Activated CD4-positive, alpha-beta memory T cell treated with anti-CD3 and anti-CD28 coated beads for 36 hours (primary cell): ENCODE data around the gene NEMP1. TPM values are rescaled to one million over a fixed set of nuclear protein-coding genes. Genes with fewer than 3 reads are reported as not detected.
A peak's percentile ranks its signal among the peaks of the same experiment; 100 is the strongest.

Experiments used
- CTCF ChIA-PET: fragments of 350-600 bp; sonication (Branson Sonifier 250); formaldehyde crosslinking; loops from one replicate; lab custom pipeline; 2021; ENCODE audit warnings: antibody characterized with exemption, inconsistent platforms; lab: Charles Lee
- POLR2A ChIA-PET: fragments of 350-600 bp; sonication (Branson Sonifier 250); formaldehyde crosslinking; loops from one replicate; lab custom pipeline; 2021; ENCODE audit warnings: antibody characterized with exemption; lab: Charles Lee
- DNase-seq: peaks from one replicate; pipeline ENCODE4 v3.0.0-alpha.2; 2020
- H3K27ac Mint-ChIP-seq: one replicate; pipeline ENCODE4 v1.8.0; 2021; ENCODE audit warnings: mixed read lengths
- H3K27me3 Mint-ChIP-seq: one replicate; pipeline ENCODE4 v1.8.0; 2021; ENCODE audit warnings: mixed read lengths
- H3K36me3 Mint-ChIP-seq: one replicate; pipeline ENCODE4 v1.8.0; 2021; ENCODE audit warnings: mixed read lengths
- H3K4me1 Mint-ChIP-seq: one replicate; pipeline ENCODE4 v1.8.0; 2021; ENCODE audit warnings: low read depth, mixed read lengths
- H3K4me3 Mint-ChIP-seq: one replicate; pipeline ENCODE4 v1.8.0; 2021; ENCODE audit warnings: mild to moderate bottlenecking, mixed read lengths
- H3K9me3 Mint-ChIP-seq: one replicate; pipeline ENCODE4 v1.8.0; 2021; ENCODE audit warnings: mixed read lengths
- intact Hi-C: fragments of 100-400 bp; cut with micrococcal nuclease; formaldehyde crosslinking; loops from one replicate; pipeline ENCODE4 v1.15.1; 2023
- total RNA-seq, 2 experiments: library from RNA; stranded (reverse); gene quantifications; one replicate each; pipeline ENCODE4 v1.2.3, GENCODE V29; 2021

NEMP1 gene
- total RNA-seq, 2 experiments from 2014 or later, result 70.6 to 73.5 TPM

DNA sequence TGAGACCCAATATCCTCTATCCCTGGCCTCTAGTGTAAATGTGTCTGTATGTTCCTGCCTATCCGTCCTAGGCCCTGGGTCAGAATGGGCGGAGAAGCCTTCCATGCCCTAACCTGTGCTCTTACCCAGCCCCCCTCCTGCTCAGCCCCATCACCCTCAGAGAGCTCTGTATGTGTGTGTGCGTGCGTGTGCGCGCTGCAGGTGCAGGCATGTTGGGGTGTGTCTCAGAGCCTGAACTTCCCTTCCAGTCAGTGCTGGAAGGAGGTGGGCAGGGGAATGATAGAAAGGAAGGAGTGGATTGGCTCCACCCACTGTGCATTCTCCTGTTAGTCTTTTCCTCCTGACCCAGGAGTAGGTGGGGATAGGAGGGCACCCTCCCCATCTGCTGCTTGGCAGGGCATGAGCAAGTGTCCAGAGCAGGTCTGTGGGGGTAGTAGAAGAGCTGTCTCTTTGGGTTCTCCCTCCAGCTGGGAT lies 17.5 kb upstream of the NEMP1 start:
- intact Hi-C loops, result no loop called here
- Mint-ChIP-seq H3K4me1 (peaks cover 45% of the 10 kb centered on the region), H3K4me3 (no peak overlapping the region), H3K36me3 (peaks cover 68% of the 10 kb centered on the region), H3K9me3 (no peaks in the 10 kb centered on the region), H3K27ac (peak overlapping the region; percentile 92), H3K27me3 (no peaks in the 10 kb centered on the region)
- CTCF ChIA-PET, result interaction anchor here (1.2 to 14.4 kb wide), 3 partner anchors 12 to 22 kb away, joined by 3 to 251 read pairs (median 62); partner anchors contain the start of genes NEMP1 and STAT6
- peak; percentile 6 for DNase-seq
- POLR2A ChIA-PET, result interaction anchor here (0.9 to 9.6 kb wide), 5 partner anchors 8 to 32 kb away, joined by 3 to 83 read pairs (median 4); partner anchors contain the start of genes NEMP1 and STAT6

DNA sequence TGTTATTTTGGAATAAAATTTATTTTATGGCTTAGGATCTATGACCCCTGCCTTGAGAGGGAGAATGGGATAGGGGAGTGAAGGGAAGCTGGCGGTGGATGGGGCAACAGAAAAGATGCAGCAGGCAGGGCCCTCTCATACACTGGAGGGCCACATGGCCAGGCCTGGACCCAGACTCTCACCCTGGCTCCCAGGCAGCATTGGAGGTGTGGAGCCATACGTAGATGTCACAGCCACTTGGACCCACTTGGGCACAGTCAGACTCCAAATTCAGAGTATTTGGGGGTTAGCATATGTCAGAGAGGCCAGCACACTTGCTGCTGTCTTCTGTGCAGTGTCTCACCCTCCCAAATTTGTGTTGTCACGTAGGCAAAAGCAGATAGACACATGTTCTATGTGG lies 16.8 kb upstream of the NEMP1 start:
- H3K9me3 Mint-ChIP-seq, result no peaks in the 10 kb centered on the region
- peaks cover 73% of the 10 kb centered on the region for H3K36me3 Mint-ChIP-seq
- DNase-seq, result peak; percentile 9
- H3K4me3 Mint-ChIP-seq, result no peak overlapping the region
- H3K27ac Mint-ChIP-seq, result peak overlapping the region; percentile 92
- no peaks in the 10 kb centered on the region for H3K27me3 Mint-ChIP-seq
- peaks cover 52% of the 10 kb centered on the region for H3K4me1 Mint-ChIP-seq
- POLR2A ChIA-PET, result interaction anchor here (1.2 to 9.6 kb wide), 3 partner anchors 11 to 17 kb away, joined by 4 to 83 read pairs (median 4); partner anchors contain the start of genes NEMP1 and STAT6
- intact Hi-C loops, result no loop called here
- CTCF ChIA-PET, result interaction anchor here (1.2 to 14.4 kb wide), 3 partner anchors 13 to 21 kb away, joined by 3 to 251 read pairs (median 62); partner anchors contain the start of genes NEMP1 and STAT6

DNA sequence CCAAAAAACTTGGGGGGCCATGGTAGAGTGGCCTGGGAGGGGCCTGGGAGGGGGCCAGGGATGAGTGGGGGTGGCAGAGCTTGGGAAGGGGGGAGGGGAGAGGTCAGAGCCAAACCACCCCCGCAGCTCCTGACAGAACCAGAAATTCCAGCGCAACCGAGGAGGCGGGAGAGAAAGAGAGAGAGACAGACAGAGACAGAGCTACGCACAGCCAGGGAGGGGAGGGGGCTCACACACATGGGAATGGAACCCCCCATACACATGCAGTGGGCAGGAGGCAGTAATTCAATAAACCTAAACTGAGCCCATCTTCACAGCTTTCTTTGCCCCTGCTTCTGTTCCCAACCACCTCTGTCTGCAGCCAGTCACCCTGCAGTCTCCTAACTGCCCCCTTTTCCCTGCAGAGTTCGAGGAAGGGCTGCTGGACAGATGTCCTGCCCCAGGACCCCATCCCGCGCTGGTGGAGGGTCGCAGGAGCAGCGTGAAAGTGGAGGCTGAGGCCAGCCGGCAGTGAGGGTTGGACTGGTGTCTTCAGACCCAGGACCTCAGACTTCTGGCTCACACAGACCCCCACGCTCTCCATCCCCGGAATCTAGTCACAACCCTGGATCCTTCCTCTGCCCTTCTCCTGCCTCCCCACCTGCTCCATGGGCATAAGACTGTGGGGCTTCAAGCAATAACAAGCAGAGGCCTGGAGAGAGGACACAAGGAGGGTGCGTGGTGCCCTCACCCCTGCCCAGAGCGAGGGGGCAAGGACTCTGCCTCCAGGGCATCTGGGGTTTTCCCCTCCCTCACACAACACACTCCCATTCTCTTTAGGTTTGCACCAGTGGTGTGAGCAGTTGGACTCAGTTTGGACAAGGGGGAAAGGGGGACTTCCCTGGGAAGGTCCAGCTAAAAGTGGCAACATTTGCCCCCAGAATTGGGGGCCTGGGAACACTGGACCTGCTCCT lies 15.9 kb upstream of the NEMP1 start:
- Mint-ChIP-seq H3K4me3 (peak overlapping the region; percentile 7), H3K36me3 (peaks cover 69% of the 10 kb centered on the region), H3K9me3 (no peaks in the 10 kb centered on the region), H3K27ac (peak overlapping the region; percentile 92), H3K27me3 (no peaks in the 10 kb centered on the region), H3K4me1 (peaks cover 59% of the 10 kb centered on the region)
- DNase-seq, result peak; percentile 10
- ChIA-PET CTCF (interaction anchor here (0.7 to 14.4 kb wide), 12 partner anchors 9 to 93 kb away, joined by 3 to 251 read pairs (median 4); partner anchors contain the start of genes NEMP1 and STAT6), POLR2A (interaction anchor here (0.7 to 9.6 kb wide), 9 partner anchors 9 to 966 kb away, joined by 3 to 83 read pairs (median 4); partner anchors contain the start of gene STAT6)
- intact Hi-C loops, result no loop called here

DNA sequence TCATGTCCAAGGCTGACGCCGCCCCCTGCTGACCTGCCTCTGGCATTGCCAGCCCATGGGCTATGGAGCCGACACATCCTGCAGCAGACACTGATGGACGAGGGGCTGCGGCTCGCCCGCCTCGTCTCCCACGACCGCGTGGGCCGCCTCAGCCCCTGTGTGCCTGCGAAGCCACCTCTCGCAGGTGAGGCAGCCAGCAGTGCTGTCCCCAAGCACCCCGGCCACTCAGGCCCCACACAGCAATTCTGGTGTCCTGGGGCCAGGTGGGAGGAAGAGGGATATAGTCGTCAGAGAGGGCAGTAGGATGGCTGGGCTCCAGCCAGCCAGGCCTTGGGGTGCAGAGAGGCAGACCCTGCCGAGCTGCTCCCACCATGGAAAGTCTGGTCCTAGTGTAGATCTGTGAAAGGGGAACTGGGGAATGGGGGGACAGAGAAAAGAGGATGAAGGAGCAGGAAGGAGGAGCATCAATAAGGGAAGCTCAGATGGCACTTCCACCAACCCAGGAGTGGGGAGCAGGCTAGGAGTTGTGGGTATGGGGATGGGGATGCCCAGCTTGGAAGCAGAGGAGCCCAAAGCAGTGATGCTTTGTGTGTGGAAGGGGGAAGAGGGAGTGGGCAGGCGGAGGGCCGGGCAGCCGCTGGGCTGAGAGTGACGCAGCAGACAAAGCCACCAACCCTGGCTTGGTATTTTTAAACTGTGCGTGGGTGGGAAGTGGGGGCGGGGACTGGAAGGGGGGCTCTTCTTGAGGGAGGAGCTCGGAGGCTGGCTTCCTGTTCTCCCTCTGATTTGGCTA lies 15.0 kb upstream of the NEMP1 start:
- intact Hi-C loops, result loop anchor here (1.0 to 2.0 kb wide), 3 partner anchors 15 to 85 kb away; partner anchors contain the start of gene NEMP1
- H3K9me3 Mint-ChIP-seq, result no peaks in the 10 kb centered on the region

DNA sequence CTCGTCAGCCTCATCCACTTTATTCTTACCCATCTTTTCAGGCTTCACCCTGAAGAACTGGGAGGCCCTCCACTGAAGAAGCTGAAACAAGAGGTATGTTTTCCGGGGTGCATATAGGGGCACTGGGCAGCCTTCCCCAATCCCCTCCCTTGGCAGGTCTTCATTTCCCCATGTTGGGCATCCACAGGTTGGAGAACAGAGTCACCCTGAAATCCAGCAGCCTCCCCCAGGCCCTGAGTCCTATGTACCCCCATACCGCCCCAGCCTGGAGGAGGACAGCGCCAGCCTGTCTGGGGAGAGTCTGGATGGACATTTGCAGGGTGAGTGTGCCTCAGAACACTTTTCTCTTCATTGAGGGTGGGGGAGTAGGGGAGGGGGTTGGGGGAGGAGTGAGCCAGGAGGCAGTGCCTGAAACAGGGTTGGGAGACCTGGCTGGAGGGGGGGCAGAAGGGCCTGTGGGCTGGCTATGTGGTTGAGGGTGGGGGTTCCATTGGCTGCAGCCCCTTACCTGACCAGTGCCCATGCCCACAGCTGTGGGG lies 14.4 kb upstream of the NEMP1 start:
- Mint-ChIP-seq H3K27me3 (no peaks in the 10 kb centered on the region), H3K9me3 (no peaks in the 10 kb centered on the region), H3K4me1 (peaks cover 57% of the 10 kb centered on the region), H3K27ac (peak overlapping the region; percentile 92), H3K36me3 (peaks cover 55% of the 10 kb centered on the region), H3K4me3 (peak overlapping the region; percentile 69)
- ChIA-PET CTCF (interaction anchor here (0.7 to 14.4 kb wide), 13 partner anchors 16 to 91 kb away, joined by 3 to 251 read pairs (median 6); partner anchors contain the start of genes NEMP1 and STAT6), POLR2A (interaction anchor here (0.5 to 9.6 kb wide), 6 partner anchors 10 to 24 kb away, joined by 3 to 83 read pairs (median 6); partner anchors contain the start of genes NEMP1 and STAT6)
- intact Hi-C loops, result loop anchor here (1.0 to 2.0 kb wide), 3 partner anchors 14 to 85 kb away; partner anchors contain the start of gene NEMP1
- DNase-seq, result no peak

More for the DNA sequence above, 15.0 kb upstream of the NEMP1 start:
- CTCF ChIA-PET, result interaction anchor here (0.7 to 14.4 kb wide), 18 partner anchors 10 to 92 kb away, joined by 3 to 251 read pairs (median 5); partner anchors contain the start of genes NEMP1 and STAT6
- peak; percentile 88 for DNase-seq
- H3K36me3 Mint-ChIP-seq, result peaks cover 61% of the 10 kb centered on the region
- H3K27ac Mint-ChIP-seq, result peak overlapping the region; percentile 92
- peak overlapping the region; percentile 69 for H3K4me3 Mint-ChIP-seq
- H3K4me1 Mint-ChIP-seq, result peaks cover 57% of the 10 kb centered on the region
- POLR2A ChIA-PET, result interaction anchor here (0.7 to 9.6 kb wide), 8 partner anchors 10 to 965 kb away, joined by 3 to 83 read pairs (median 4); partner anchors contain the start of gene STAT6
- no peaks in the 10 kb centered on the region for H3K27me3 Mint-ChIP-seq

DNA sequence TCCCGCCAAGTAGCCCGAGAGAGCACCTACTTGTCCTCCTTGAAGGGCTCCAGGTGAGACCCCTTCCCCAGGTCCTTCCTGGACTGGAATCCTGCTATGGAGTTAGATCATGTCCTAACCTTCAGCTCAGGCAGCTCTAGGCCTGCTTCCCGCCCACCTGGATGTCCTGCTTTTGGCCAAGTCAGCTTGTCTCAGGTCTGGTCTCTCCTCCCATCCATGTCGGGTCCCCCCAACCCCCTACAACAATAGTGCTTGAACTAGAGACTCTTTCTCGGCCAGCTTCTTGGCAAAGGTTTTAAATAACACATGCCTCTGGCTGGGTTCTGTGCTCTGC lies 13.9 kb upstream of the NEMP1 start:
- Mint-ChIP-seq H3K27me3 (no peaks in the 10 kb centered on the region), H3K4me1 (peaks cover 57% of the 10 kb centered on the region), H3K4me3 (peak overlapping the region; percentile 41), H3K27ac (peak overlapping the region; percentile 92), H3K36me3 (peaks cover 54% of the 10 kb centered on the region), H3K9me3 (no peaks in the 10 kb centered on the region)
- peak; percentile 11 for DNase-seq
- ChIA-PET CTCF (interaction anchor here (0.6 to 14.4 kb wide), 14 partner anchors 14 to 91 kb away, joined by 3 to 251 read pairs (median 6); partner anchors contain the start of genes NEMP1 and STAT6), POLR2A (interaction anchor here (0.5 to 9.6 kb wide), 6 partner anchors 13 to 29 kb away, joined by 3 to 83 read pairs (median 6); partner anchors contain the start of genes NEMP1 and STAT6)
- intact Hi-C loops, result loop anchor here (2.0 kb wide), 1 partner anchor 14 kb away; the partner anchor contains the start of gene NEMP1

DNA sequence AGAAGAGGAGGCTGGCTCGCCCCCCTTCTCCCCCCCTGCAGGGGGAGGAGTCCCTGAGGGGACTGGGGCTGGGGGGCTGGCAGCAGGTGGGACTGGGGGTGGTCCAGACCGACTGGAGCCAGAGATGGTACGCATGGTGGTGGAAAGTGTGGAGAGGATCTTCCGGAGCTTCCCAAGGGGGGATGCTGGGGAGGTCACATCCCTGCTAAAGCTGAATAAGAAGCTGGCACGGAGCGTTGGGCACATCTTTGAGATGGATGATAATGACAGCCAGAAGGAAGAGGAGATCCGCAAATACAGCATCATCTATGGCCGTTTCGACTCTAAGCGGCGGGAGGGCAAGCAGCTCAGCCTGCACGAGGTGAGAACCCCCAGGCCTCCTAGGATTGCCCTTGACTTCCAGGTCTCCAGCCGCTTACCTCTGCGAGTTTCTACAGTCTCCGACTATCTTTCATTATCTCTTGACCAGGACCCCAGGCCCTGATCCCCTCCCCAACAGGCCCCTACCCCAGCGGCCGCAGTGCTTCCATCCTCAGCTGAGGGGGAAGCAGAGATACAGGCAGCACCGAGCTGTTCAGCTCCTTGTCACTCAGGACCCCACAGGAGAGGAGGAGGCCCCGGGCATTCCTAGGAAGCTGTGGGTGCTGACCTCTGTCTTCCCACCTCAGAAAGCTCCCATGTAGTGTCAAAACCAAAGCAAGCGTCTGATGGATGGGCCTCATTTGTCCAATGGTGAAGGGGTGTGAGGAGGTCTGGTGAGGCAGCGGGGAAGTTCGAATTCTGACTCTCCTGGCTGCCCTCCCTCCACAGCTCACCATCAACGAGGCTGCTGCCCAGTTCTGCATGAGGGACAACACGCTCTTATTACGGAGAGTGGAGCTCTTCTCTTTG lies 13.3 kb upstream of the NEMP1 start:
- ChIA-PET POLR2A (interaction anchor here (0.7 to 9.6 kb wide), 5 partner anchors 13 to 29 kb away, joined by 3 to 83 read pairs (median 6); partner anchors contain the start of genes NEMP1 and STAT6), CTCF (interaction anchor here (0.6 to 14.4 kb wide), 13 partner anchors 14 to 90 kb away, joined by 3 to 251 read pairs (median 6); partner anchors contain the start of genes NEMP1 and STAT6)
- Mint-ChIP-seq H3K36me3 (peaks cover 49% of the 10 kb centered on the region), H3K27ac (peak overlapping the region; percentile 92), H3K27me3 (no peaks in the 10 kb centered on the region), H3K4me1 (peaks cover 53% of the 10 kb centered on the region), H3K4me3 (peak overlapping the region; percentile 41), H3K9me3 (no peaks in the 10 kb centered on the region)
- DNase-seq, result peak; percentile 9
- intact Hi-C loops, result loop anchor here (2.0 kb wide), 1 partner anchor 13 kb away; the partner anchor contains the start of gene NEMP1

DNA sequence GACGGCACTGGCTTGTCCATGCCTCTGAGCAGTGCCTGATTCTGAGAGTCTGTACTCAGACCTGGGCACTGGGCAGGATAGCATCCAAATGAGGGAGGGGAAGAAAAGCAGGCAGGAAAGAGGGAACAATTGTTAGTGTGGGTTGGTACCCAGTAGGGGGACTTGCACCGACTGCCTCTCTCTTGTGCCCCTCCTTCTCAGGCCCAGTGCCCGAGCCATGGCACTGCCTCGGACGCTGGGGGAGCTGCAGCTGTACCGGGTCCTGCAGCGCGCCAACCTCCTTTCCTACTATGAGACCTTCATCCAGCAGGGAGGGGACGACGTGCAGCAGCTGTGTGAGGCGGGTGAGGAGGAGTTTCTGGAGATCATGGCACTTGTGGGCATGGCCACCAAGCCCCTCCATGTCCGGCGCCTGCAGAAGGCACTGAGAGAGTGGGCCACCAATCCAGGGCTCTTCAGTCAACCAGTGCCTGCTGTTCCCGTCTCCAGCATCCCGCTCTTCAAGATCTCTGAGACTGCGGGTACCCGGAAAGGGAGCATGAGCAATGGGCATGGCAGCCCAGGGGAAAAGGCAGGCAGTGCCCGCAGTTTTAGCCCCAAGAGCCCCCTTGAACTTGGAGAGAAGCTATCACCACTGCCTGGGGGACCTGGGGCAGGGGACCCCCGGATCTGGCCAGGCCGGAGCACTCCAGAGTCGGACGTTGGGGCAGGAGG lies 12.5 kb upstream of the NEMP1 start:
- DNase-seq, result peak; percentile 11
- H3K27me3 Mint-ChIP-seq, result no peaks in the 10 kb centered on the region
- peak overlapping the region; percentile 91 for H3K4me3 Mint-ChIP-seq
- peaks cover 49% of the 10 kb centered on the region for H3K36me3 Mint-ChIP-seq
- POLR2A ChIA-PET, result interaction anchor here (2.0 to 9.6 kb wide), 4 partner anchors 8 to 20 kb away, joined by 6 to 83 read pairs (median 48); partner anchors contain the start of genes NEMP1 and STAT6
- peak overlapping the region; percentile 55 for H3K27ac Mint-ChIP-seq
- CTCF ChIA-PET, result interaction anchor here (1.6 to 14.4 kb wide), 6 partner anchors 16 to 33 kb away, joined by 7 to 251 read pairs (median 22); partner anchors contain the start of genes NEMP1 and STAT6
- peaks cover 58% of the 10 kb centered on the region for H3K4me1 Mint-ChIP-seq
- no peaks in the 10 kb centered on the region for H3K9me3 Mint-ChIP-seq
- intact Hi-C loops, result no loop called here

DNA sequence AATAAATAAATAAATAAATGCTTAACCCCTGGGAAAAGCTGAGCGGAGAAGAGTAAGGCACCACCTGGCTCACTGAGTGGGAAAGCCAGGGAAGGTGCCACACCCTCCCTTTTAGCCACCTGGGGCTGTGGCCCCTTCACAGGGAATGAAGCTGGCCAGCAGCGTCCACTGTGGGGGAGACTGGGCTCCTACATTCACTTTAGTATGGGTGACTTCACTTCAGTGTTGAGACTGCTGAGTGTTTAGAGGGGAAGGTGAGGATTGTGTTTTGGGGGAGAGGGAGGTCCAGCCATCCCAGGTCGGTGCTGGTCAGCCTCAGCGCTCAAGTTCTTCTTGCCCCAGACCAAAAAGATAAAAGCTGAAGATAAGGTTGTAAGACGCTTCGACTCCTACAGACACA lies 11.9 kb upstream of the NEMP1 start:
- DNase-seq, result no peak
- H3K4me1 Mint-ChIP-seq, result peaks cover 64% of the 10 kb centered on the region
- no peaks in the 10 kb centered on the region for H3K9me3 Mint-ChIP-seq
- ChIA-PET POLR2A (interaction anchor here (1.3 to 6.7 kb wide), 4 partner anchors 9 to 21 kb away, joined by 4 to 52 read pairs (median 24); partner anchors contain the start of genes NEMP1 and STAT6), CTCF (interaction anchor here (1.0 to 14.4 kb wide), 5 partner anchors 16 to 88 kb away, joined by 4 to 251 read pairs (median 37); partner anchors contain the start of genes NEMP1 and STAT6)
- intact Hi-C loops, result no loop called here
- H3K27ac Mint-ChIP-seq, result peak overlapping the region; percentile 55
- peaks cover 46% of the 10 kb centered on the region for H3K36me3 Mint-ChIP-seq
- peak overlapping the region; percentile 91 for H3K4me3 Mint-ChIP-seq
- no peaks in the 10 kb centered on the region for H3K27me3 Mint-ChIP-seq
